ENCODE measurements around the gene TAF7. TPM values are rescaled to one million over a fixed set of nuclear protein-coding genes. Genes with fewer than 3 reads are reported as not detected.
"Not testable (repeated sequence)": the region's sequence is repeated elsewhere in the genome, so short reads cannot be mapped to it uniquely, and the experiment has no call there.

The TAF7 gene
- total and polyA plus RNA-seq, 12 donors: 33.1 to 111 (median 105) TPM

DNA sequence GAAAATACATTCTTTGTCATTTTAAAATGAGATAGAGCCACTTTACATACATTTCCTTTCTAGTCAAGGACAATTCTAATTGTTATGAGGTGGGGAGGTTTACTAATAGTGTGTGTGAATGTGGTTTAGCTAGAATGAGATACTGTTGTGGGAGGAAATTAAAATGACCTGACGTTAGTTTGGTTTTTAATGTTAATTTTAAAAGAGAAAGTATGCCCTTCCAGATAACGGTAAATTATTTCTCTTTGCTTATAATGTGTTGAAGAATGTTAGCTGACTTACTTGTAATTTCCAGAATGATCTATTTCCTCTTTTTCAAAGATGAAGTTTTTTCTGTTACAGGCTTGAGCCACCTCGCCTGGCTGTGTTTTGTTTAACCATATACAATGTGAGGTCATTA, 1.7 kb upstream of the TAF7 start:
- WGBS, 2 donors: 86 to 95% methylated on average over 3 of the region's 3 CpGs

GRCh38 chr5:141319699-141320098, 885 bp downstream of the TAF7 start:
- peaks cover 0 to 52% (median 21%) of the 10 kb centered on the region in 9 donors for H3K36me3 ChIP-seq
- H3K27ac ChIP-seq: peak overlapping the region in 6 of 10 donors; percentile 90 to 99 (median 94)
- DNase-seq (no peak), ATAC-seq (peak in 2 of 8 donors; percentile 28 to 38)
- TF ChIP-seq, protein P1, sequence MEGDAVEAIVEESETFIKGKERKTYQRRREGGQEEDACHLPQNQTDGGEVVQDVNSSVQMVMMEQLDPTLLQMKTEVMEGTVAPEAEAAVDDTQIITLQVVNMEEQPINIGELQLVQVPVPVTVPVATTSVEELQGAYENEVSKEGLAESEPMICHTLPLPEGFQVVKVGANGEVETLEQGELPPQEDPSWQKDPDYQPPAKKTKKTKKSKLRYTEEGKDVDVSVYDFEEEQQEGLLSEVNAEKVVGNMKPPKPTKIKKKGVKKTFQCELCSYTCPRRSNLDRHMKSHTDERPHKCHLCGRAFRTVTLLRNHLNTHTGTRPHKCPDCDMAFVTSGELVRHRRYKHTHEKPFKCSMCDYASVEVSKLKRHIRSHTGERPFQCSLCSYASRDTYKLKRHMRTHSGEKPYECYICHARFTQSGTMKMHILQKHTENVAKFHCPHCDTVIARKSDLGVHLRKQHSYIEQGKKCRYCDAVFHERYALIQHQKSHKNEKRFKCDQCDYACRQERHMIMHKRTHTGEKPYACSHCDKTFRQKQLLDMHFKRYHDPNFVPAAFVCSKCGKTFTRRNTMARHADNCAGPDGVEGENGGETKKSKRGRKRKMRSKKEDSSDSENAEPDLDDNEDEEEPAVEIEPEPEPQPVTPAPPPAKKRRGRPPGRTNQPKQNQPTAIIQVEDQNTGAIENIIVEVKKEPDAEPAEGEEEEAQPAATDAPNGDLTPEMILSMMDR (IDR thresholded peaks at IDR 0.05): no peak
- WGBS, 2 donors: 61 to 63% methylated on average over 5 of the region's 5 CpGs
- peaks cover 0 to 23% (median 13%) of the 10 kb centered on the region in 9 donors for H3K4me1 ChIP-seq
- intact Hi-C loops (cut with DNase I): loop anchor here in 6 of 10 donors (2.0 to 10.0 kb wide), 9 partner anchors 65 to 917 kb away; partner anchors contain the start of genes ANKHD1 (in 1 of the 6), PCDHB12 (in 1 of the 6), PCDHB14 (in 1 of the 6) and PCDHB15 (in 1 of the 6)
- H3K4me3 ChIP-seq: peak overlapping the region in 9 of 10 donors; percentile 56 to 96 (median 71)
- H3K27me3 ChIP-seq: no peaks in the 10 kb centered on the region
- peaks cover 0 to 83% (median 53%) of the 10 kb centered on the region in 11 donors for H3K9me3 ChIP-seq

More for the DNA sequence above, 1.7 kb upstream of the TAF7 start:
- H3K27ac ChIP-seq: no peak overlapping the region
- H3K36me3 ChIP-seq: peaks cover 0 to 31% (median 21%) of the 10 kb centered on the region in 9 donors
- DNase-seq (no peak), ATAC-seq (no peak)
- peaks cover 0 to 4% (median 0%) of the 10 kb centered on the region in 7 donors for H3K27me3 ChIP-seq
- intact Hi-C loops (cut with DNase I): loop anchor here in 5 of 10 donors (5.0 to 10.0 kb wide), 5 partner anchors 77 to 920 kb away; partner anchors contain the start of genes ANKHD1 (in 1 of the 5), PCDHB12 (in 1 of the 5) and PCDHB15 (in 1 of the 5)
- TF ChIP-seq, protein P1 (IDR thresholded peaks at IDR 0.05): no peak
- H3K4me3 ChIP-seq: no peak overlapping the region
- H3K9me3 ChIP-seq: peaks cover 0 to 75% (median 33%) of the 10 kb centered on the region in 11 donors
- peaks cover 0 to 31% (median 13%) of the 10 kb centered on the region in 9 donors for H3K4me1 ChIP-seq

DNA sequence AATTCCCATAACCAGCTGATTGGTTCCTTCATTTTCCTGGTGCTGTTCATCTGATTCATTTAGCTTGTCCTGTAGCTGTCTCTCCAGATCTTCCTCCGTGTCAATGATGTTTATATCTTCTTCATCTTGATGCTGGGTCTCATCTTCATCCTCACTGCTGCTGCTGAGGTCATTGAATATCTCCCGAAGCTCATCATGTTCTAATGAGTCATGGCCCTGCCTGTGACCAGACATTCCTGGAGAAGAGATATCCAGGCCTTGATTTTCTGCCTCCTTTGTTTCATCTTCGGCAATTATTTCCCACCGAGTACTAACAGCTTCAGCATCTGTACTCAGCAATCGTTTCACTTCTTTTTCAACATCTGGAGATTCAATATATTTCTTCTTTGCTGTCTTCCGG, 1.4 kb downstream of the TAF7 start:
- H3K36me3 ChIP-seq: peaks cover 0 to 57% (median 21%) of the 10 kb centered on the region in 9 donors
- H3K27me3 ChIP-seq: no peaks in the 10 kb centered on the region
- peak overlapping the region in 6 of 10 donors; percentile 71 to 96 (median 75) for H3K4me3 ChIP-seq
- TF ChIP-seq, protein P1 (IDR thresholded peaks at IDR 0.05): no peak
- 88 to 91% methylated on average over 6 of the region's 6 CpGs for WGBS, 2 donors
- intact Hi-C loops (cut with DNase I): loop anchor here in 2 of 10 donors (10.0 kb wide), 2 partner anchors 64 to 94 kb away; partner anchors contain the start of gene PCDHB14 (in 1 of the 2)
- DNase-seq (no peak), ATAC-seq (no peak)
- peak overlapping the region in 1 of 10 donors; percentile 90 for H3K27ac ChIP-seq
- H3K4me1 ChIP-seq: peaks cover 0 to 23% (median 13%) of the 10 kb centered on the region in 9 donors
- peaks cover 0 to 88% (median 58%) of the 10 kb centered on the region in 11 donors for H3K9me3 ChIP-seq

GRCh38 chr5:141316963-141317362, 3.6 kb downstream of the TAF7 start:
- not testable (repeated sequence) for H3K27ac ChIP-seq, H3K4me3 ChIP-seq, ATAC-seq, H3K27me3 ChIP-seq, DNase-seq
- Histone ChIP-seq H3K36me3 (peaks cover 0 to 74% (median 21%) of the 10 kb centered on the region in 9 donors), H3K4me1 (peaks cover 0 to 22% (median 13%) of the 10 kb centered on the region in 9 donors), H3K9me3 (peaks cover 0 to 94% (median 78%) of the 10 kb centered on the region in 11 donors)
- WGBS, 2 donors: 84 to 87% methylated on average over 4 of the region's 4 CpGs
- intact Hi-C loops (cut with DNase I): loop anchor here in 2 of 10 donors (10.0 kb wide), 2 partner anchors 62 to 92 kb away; partner anchors contain the start of gene PCDHB14 (in 1 of the 2)
